ENCODE data around the gene FRS3. TPM values are rescaled to one million over a fixed set of nuclear protein-coding genes. Genes with fewer than 3 reads are reported as not detected.

Gene FRS3
- total RNA-seq, 1 experiment from 2014 or later: 1.9 TPM

GRCh38 chr6:41743406-41744235 is 36.1 kb downstream of the FRS3 start:
- no peak for DNase-seq (ENCODE audit: low read depth)

- DNase-seq (ENCODE audit: low read depth): no peak
These were observed 37.8 kb downstream of the FRS3 start for GRCh38 chr6:41741625-41742490.

GRCh38 chr6:41740366-41741162 is 39.1 kb downstream of the FRS3 start:
- no peak for DNase-seq (ENCODE audit: low read depth)

- DNase-seq (ENCODE audit: low read depth): no peak
These were observed 40.7 kb downstream of the FRS3 start for GRCh38 chr6:41739041-41739440.

GRCh38 chr6:41737591-41738130 is 42.0 kb downstream of the FRS3 start:
- DNase-seq (ENCODE audit: low read depth): no peak

- DNase-seq (ENCODE audit: low read depth): no peak
These were observed 42.7 kb downstream of the FRS3 start for GRCh38 chr6:41736800-41737555.

- DNase-seq (ENCODE audit: low read depth): no peak
These were observed 43.4 kb downstream of the FRS3 start for GRCh38 chr6:41736186-41736733.

- peak; percentile 80 for DNase-seq (ENCODE audit: low read depth)
These were observed 44.1 kb downstream of the FRS3 start, which contains the start of gene TFEB for GRCh38 chr6:41735427-41736185. TSS of gene TFEB (minus strand) at chr6:41735608. CDS start at chr6:41691213, 44,395 bp downstream.

- DNase-seq (ENCODE audit: low read depth): peak; percentile 62
These were observed 44.9 kb downstream of the FRS3 start for GRCh38 chr6:41734666-41735426.

- peak; percentile 79 for DNase-seq (ENCODE audit: low read depth)
These were observed 45.7 kb downstream of the FRS3 start for GRCh38 chr6:41733707-41734665.

GRCh38 chr6:41733360-41733706 is 46.4 kb downstream of the FRS3 start:
- no peak for DNase-seq (ENCODE audit: low read depth)

GRCh38 chr6:41732591-41733359 is 46.9 kb downstream of the FRS3 start:
- DNase-seq (ENCODE audit: low read depth): no peak

GRCh38 chr6:41732149-41732548 is 47.6 kb downstream of the FRS3 start:
- no peak for DNase-seq (ENCODE audit: low read depth)

- no peak for DNase-seq (ENCODE audit: low read depth)
These were observed 48.1 kb downstream of the FRS3 start for GRCh38 chr6:41731561-41732086.

- peak; percentile 21 for DNase-seq (ENCODE audit: low read depth)
These were observed 48.9 kb downstream of the FRS3 start for GRCh38 chr6:41730531-41731436.

Measured in HT1080 (cell line).